Measurements from ENCODE around the gene RALBP1. TPM values are rescaled to one million over a fixed set of nuclear protein-coding genes. Genes with fewer than 3 reads are reported as not detected.

Gene RALBP1
- total and polyA plus RNA-seq, 2 of the 4 experiments (the other 2 are of a cell fraction): 30.6 to 38.2 TPM

GRCh38 chr18:9581667-9582066 lies 106.4 kb downstream of the RALBP1 start:
- H3K56ac ChIP-seq (ENCODE audit: extremely low read depth, insufficient read depth, low read length): no peak overlapping the region
- H2BK20ac ChIP-seq (ENCODE audit: low read depth, low read length): no peak overlapping the region
- in situ Hi-C loops (cut with MboI; ENCODE audit: low sequenced_read_pairs) (loop anchor here (10.0 kb wide), 1 partner anchor 363 kb away; no protein-coding TSS in a partner anchor), dilution Hi-C loops (cut with HindIII; ENCODE audit: low sequenced_read_pairs, unreplicated experiment) (no loop called here), intact Hi-C loops (cut with micrococcal nuclease) (no loop called here)
- H2AFZ ChIP-seq (replicated peaks; ENCODE audit: low read length, poor library complexity): no peak overlapping the region
- ChIA-PET CTCF (no interaction called here), POLR2A (ENCODE audit: unreplicated experiment) (no interaction called here)
- no peak overlapping the region for H3K14ac ChIP-seq (replicated peaks; ENCODE audit: low read depth, low read length)
- 0 out of 2 replicates have a peak, but pooled peaks cover 3% of the 10 kb centered on the region for H4K20me1 ChIP-seq (ENCODE audit: insufficient read depth, low read length)
- no peak overlapping the region for H4K8ac ChIP-seq (ENCODE audit: low read depth in 2 of 2, low read length in 2 of 2)
- H2BK120ac ChIP-seq (ENCODE audit: low read depth, low read length): no peak overlapping the region
- H3K9me1 ChIP-seq (ENCODE audit: insufficient read depth, low read length): peaks cover 3% of the 10 kb centered on the region; the same call in 1 of the 2 replicates
- H3K4me1 ChIP-seq (ENCODE audit: control insufficient read depth, insufficient read depth, low read length): peaks cover 2% of the 10 kb centered on the region; the same call in 1 of the 2 replicates
- WGBS, 2 experiments (ENCODE audit: extremely low coverage in 2 of 2, insufficient read length in 1 of 2): no CpG with 5 or more reads among the region's 7 CpGs
- H3K4me3 ChIP-seq (ENCODE audit: insufficient read depth, low read depth, low read length): no peak overlapping the region
- H3K9me3 ChIP-seq (ENCODE audit: control insufficient read depth, insufficient read depth, low read length): no peaks in the 10 kb centered on the region
- H3K27me3 ChIP-seq (ENCODE audit: control insufficient read depth, insufficient read depth, low read length): no peaks in the 10 kb centered on the region
- H3K23ac ChIP-seq (ENCODE audit: low read depth, low read length): no peak overlapping the region
- H3K36me3 ChIP-seq (ENCODE audit: control insufficient read depth, insufficient read depth, low read length): peaks cover 19% of the 10 kb centered on the region
- no peak overlapping the region for H2BK5ac ChIP-seq (ENCODE audit: low read depth, low read length, poor library complexity, severe bottlenecking)
- DNase-seq (no peak), ATAC-seq (ENCODE audit: low read depth) (no peak)
- H4K91ac ChIP-seq (ENCODE audit: insufficient read depth, low read depth, low read length): no peak overlapping the region
- no peak overlapping the region for H3K27ac ChIP-seq (ENCODE audit: insufficient read depth, low read length)
- H3K4me2 ChIP-seq (ENCODE audit: low read depth, low read length): no peak overlapping the region
- H2AK9ac ChIP-seq (replicated peaks; ENCODE audit: low read depth, low read length, poor library complexity): no peak overlapping the region
- H4K5ac ChIP-seq (ENCODE audit: low read depth, low read length): no peak overlapping the region
- no peak overlapping the region for H2BK15ac ChIP-seq (ENCODE audit: low read depth, low read length)
- BruUV-seq (replicated peaks): no TSS peak
- H2AK5ac ChIP-seq (ENCODE audit: low read depth, low read length): no peak overlapping the region
- no peak overlapping the region for H3K18ac ChIP-seq (ENCODE audit: low read depth, low read length)
- no peak overlapping the region for H3K9ac ChIP-seq (ENCODE audit: low read depth, low read length)
- no peak overlapping the region for H3K4ac ChIP-seq (ENCODE audit: low read depth, low read length)
- peaks cover 10 to 40% of the 10 kb centered on the region in 2 experiments for H3K79me1 ChIP-seq (ENCODE audit: low read depth in 1 of 2, low read length in 2 of 2)
- no peak for TF ChIP-seq CEBPB (IDR thresholded peaks at IDR 0.05; ENCODE audit: low read depth, low read length)
- TF ChIP-seq MAFK (IDR thresholded peaks at IDR 0.05; ENCODE audit: low read depth, low read length): no peak
- TF ChIP-seq RCOR1 (IDR thresholded peaks at IDR 0.05; ENCODE audit: insufficient replicate concordance, low read length): no peak
- TF ChIP-seq MAZ (IDR thresholded peaks at IDR 0.05; ENCODE audit: borderline replicate concordance, low read depth, low read length): no peak
